Keratinocyte (primary cell): ENCODE data around the gene SLC36A2. TPM values are rescaled to one million over a fixed set of nuclear protein-coding genes. Genes with fewer than 3 reads are reported as not detected.
A peak's percentile ranks its signal among the peaks of the same experiment; 100 is the strongest.

Experiments
- DNase-seq: peaks from one replicate; pipeline ENCODE4 v3.0.0-alpha.2; 2011; ENCODE audit warnings: low read depth, missing footprints, low spot score
- FAIRE-seq: peaks from 2 replicates; lab custom pipeline; 2011; peaks lifted over from hg19 to GRCh38; lab: Jason Lieb, UNC
- H2AFZ ChIP-seq: 2 replicates; pipeline ENCODE4 v1.6.0; 2012; ENCODE audit warnings: low read length, control low read depth, inconsistent platforms; ENCODE audit not compliant: control insufficient read depth
- H3K27ac ChIP-seq: 2 replicates; pipeline ENCODE4 v1.5.1; 2011; ENCODE audit warnings: low read length; ENCODE audit not compliant: control insufficient read depth, insufficient read depth
- H3K27me3 ChIP-seq: 3 replicates; pipeline ENCODE4 v1.6.0; 2011; ENCODE audit warnings: low read length; ENCODE audit not compliant: control insufficient read depth, insufficient read depth; ENCODE audit errors: extremely low read depth
- H3K36me3 ChIP-seq, 2 experiments: 2 replicates in 1 of 2; 3 replicates in 1 of 2; pipeline ENCODE4 v1.5.1; 2011; ENCODE audit warnings: low read length in 2 of 2, mild to moderate bottlenecking in 1 of 2; ENCODE audit not compliant: control insufficient read depth in 2 of 2, insufficient read depth in 2 of 2; ENCODE audit errors: extremely low read depth in 1 of 2
- H3K4me1 ChIP-seq: 3 replicates; pipeline ENCODE4 v1.5.1; 2011; ENCODE audit warnings: low read length; ENCODE audit not compliant: control insufficient read depth, insufficient read depth; ENCODE audit errors: extremely low read depth
- H3K4me2 ChIP-seq: 3 replicates; pipeline ENCODE4 v1.6.0; 2011; ENCODE audit warnings: low read depth, low read length; ENCODE audit not compliant: control insufficient read depth, insufficient read depth; ENCODE audit errors: extremely low read depth
- H3K4me3 ChIP-seq, 3 experiments: fragments of 200-600 bp in 1 of 3; sonication (generic) in 1 of 3; 2 replicates in 2 of 3; 3 replicates in 1 of 3; pipeline ENCODE4 v1.5.1; 2011 to 2016; ENCODE audit warnings: low read length in 3 of 3, mild to moderate bottlenecking in 3 of 3, control low read depth in 2 of 3, inconsistent platforms in 1 of 3, low read depth in 1 of 3, mixed read lengths in 1 of 3, mixed run types in 1 of 3, moderate library complexity in 1 of 3; ENCODE audit not compliant: control insufficient read depth in 2 of 3, insufficient read depth in 2 of 3; ENCODE audit errors: extremely low read depth in 1 of 3
- H3K79me2 ChIP-seq: 2 replicates; pipeline ENCODE4 v1.6.0; 2012; ENCODE audit warnings: low read length; ENCODE audit not compliant: control insufficient read depth, insufficient read depth
- H3K9ac ChIP-seq: 3 replicates; pipeline ENCODE4 v1.6.0; 2011; ENCODE audit warnings: low read length; ENCODE audit not compliant: control insufficient read depth, insufficient read depth; ENCODE audit errors: extremely low read depth
- H3K9me1 ChIP-seq: 3 replicates; pipeline ENCODE4 v1.6.0; 2011; ENCODE audit warnings: low read length; ENCODE audit not compliant: control insufficient read depth, insufficient read depth; ENCODE audit errors: extremely low read depth
- H3K9me3 ChIP-seq: 2 replicates; pipeline ENCODE4 v1.5.1; 2012; ENCODE audit warnings: low read depth, low read length; ENCODE audit not compliant: control insufficient read depth
- H4K20me1 ChIP-seq: 3 replicates; pipeline ENCODE4 v1.6.0; 2011; ENCODE audit warnings: low read length; ENCODE audit not compliant: control insufficient read depth, insufficient read depth; ENCODE audit errors: extremely low read depth
- EZH2 ChIP-seq: IDR thresholded peaks from one replicate; pipeline ENCODE4 v1.6.1; 2012; ENCODE audit warnings: inconsistent platforms, mild to moderate bottlenecking, low read length, moderate library complexity
- dilution Hi-C: fragments of 300-500 bp; cut with MboI; formaldehyde crosslinking; loops from one replicate; pipeline ENCODE4 v1.7.0; 2020; ENCODE audit warnings: low sequenced_read_pairs; ENCODE audit not compliant: extremely low pct_ligation_motif_present
- polyA plus RNA-seq, 5 experiments: library from polyadenylated mRNA; depleted of rRNA in 3 of 5; stranded (reverse) in 3 of 5; stranded (forward) in 1 of 5; unstranded in 1 of 5; fragments of >200 nt; gene quantifications; 1 replicate in 1 of 5; 2 replicates in 3 of 5; 3 replicates in 1 of 5; pipeline versions ENCODE4 v1.2.1 to v1.2.3, GENCODE V29; 2011 to 2012; ENCODE audit warnings: missing spikeins in 2 of 5, low read depth in 1 of 5, low replicate concordance in 1 of 5
- TF ChIP-seq, protein P1 (sequence below), 3 experiments: IDR thresholded peaks in 1 of 3; conservative IDR thresholded peaks in 1 of 3; optimal IDR thresholded peaks in 1 of 3; 2 replicates in 2 of 3; 3 replicates in 1 of 3; pipeline versions ENCODE3 to v1.5.1; 2011; ENCODE audit warnings: low read length in 3 of 3, mild to moderate bottlenecking in 3 of 3, moderate library complexity in 2 of 3, control low read depth in 1 of 3, inconsistent platforms in 1 of 3; ENCODE audit not compliant: insufficient read depth in 2 of 3; ENCODE audit errors: extremely low read depth in 1 of 3

SLC36A2 gene
- polyA plus RNA-seq, 1 donor (not counting 4 experiments of a cell fraction or from before 2014, with no cell fraction given): not detected

GRCh38 chr5:151317871-151318270 is 29.5 kb downstream of the SLC36A2 start:
- no peak for FAIRE-seq
- H3K27ac ChIP-seq: no peak overlapping the region

DNA sequence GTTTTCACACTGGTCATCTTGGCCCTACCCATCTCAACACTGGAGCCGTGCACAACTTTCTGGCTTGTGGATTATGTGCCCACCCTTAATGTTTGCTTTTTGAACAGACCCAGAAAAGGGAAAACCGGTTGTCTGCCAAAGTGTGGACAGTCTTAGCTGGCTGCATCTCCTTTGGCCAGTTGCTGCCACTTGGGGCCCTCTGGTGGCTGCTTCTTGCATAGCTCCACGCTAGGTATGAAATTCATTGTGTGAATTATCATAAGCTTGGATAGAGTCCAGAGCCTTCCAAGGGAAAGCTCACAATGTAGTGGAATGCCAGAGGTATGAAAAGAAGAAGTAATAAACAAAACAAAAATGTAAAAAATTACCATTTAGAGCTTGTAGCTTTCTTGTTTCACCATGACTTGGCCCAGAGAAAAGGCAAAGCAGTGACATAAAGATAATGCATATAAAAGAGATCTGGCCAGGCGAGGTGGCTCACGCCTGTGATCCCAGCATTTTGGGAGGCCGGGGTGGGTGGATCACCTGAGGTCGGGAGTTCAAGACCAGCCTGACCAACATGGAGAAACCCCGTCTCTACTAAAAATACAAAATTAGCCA is 31.3 kb downstream of the SLC36A2 start:
- no peak overlapping the region for H3K4me3 ChIP-seq
- H3K4me1 ChIP-seq: no peaks in the 10 kb centered on the region
- no peak overlapping the region for H2AFZ ChIP-seq
- H3K27me3 ChIP-seq: no peaks in the 10 kb centered on the region
- DNase-seq (no peak), FAIRE-seq (peak; percentile 90)
- H3K9me3 ChIP-seq: no peaks in the 10 kb centered on the region
- dilution Hi-C loops: no loop called here
- H3K9ac ChIP-seq: no peak overlapping the region
- no peaks in the 10 kb centered on the region for H3K79me2 ChIP-seq
- no peak overlapping the region for H3K4me2 ChIP-seq
- H3K9me1 ChIP-seq: no peaks in the 10 kb centered on the region
- TF ChIP-seq, protein P1, sequence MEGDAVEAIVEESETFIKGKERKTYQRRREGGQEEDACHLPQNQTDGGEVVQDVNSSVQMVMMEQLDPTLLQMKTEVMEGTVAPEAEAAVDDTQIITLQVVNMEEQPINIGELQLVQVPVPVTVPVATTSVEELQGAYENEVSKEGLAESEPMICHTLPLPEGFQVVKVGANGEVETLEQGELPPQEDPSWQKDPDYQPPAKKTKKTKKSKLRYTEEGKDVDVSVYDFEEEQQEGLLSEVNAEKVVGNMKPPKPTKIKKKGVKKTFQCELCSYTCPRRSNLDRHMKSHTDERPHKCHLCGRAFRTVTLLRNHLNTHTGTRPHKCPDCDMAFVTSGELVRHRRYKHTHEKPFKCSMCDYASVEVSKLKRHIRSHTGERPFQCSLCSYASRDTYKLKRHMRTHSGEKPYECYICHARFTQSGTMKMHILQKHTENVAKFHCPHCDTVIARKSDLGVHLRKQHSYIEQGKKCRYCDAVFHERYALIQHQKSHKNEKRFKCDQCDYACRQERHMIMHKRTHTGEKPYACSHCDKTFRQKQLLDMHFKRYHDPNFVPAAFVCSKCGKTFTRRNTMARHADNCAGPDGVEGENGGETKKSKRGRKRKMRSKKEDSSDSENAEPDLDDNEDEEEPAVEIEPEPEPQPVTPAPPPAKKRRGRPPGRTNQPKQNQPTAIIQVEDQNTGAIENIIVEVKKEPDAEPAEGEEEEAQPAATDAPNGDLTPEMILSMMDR (optimal IDR thresholded peaks at IDR 0.05 in 1 of 3, IDR thresholded peaks at IDR 0.05 in 1 of 3, conservative IDR thresholded peaks at IDR 0.05 in 1 of 3; ENCODE audit: extremely low read depth in 1 of 3, insufficient read depth in 2 of 3, low read length in 3 of 3): peak; percentile 83 to 95 (median 88)
- no peak for TF ChIP-seq EZH2
- no peaks in the 10 kb centered on the region for H4K20me1 ChIP-seq
- H3K27ac ChIP-seq: no peak overlapping the region
- no peaks in the 10 kb centered on the region for H3K36me3 ChIP-seq

More at GRCh38 chr5:151317871-151318270, 29.5 kb downstream of the SLC36A2 start:
- H2AFZ ChIP-seq: no peak overlapping the region
- H3K4me1 ChIP-seq: no peaks in the 10 kb centered on the region
- no peaks in the 10 kb centered on the region for H3K36me3 ChIP-seq
- no peak overlapping the region for H3K4me2 ChIP-seq
- no peak for TF ChIP-seq EZH2
- TF ChIP-seq, protein P1 (optimal IDR thresholded peaks at IDR 0.05 in 1 of 3, IDR thresholded peaks at IDR 0.05 in 1 of 3, conservative IDR thresholded peaks at IDR 0.05 in 1 of 3; ENCODE audit: extremely low read depth in 1 of 3, insufficient read depth in 2 of 3, low read length in 3 of 3): no peak
- no peak for DNase-seq
- H4K20me1 ChIP-seq: no peaks in the 10 kb centered on the region
- H3K27me3 ChIP-seq: no peaks in the 10 kb centered on the region
- H3K9me1 ChIP-seq: no peaks in the 10 kb centered on the region
- no peak overlapping the region for H3K4me3 ChIP-seq
- H3K9ac ChIP-seq: no peak overlapping the region
- H3K79me2 ChIP-seq: no peaks in the 10 kb centered on the region
- no peaks in the 10 kb centered on the region for H3K9me3 ChIP-seq
- dilution Hi-C loops: no loop called here
